ENCODE data around the gene ZGRF1.
"Not testable (repeated sequence)": the region's sequence is repeated elsewhere in the genome, so short reads cannot be mapped to it uniquely, and the experiment has no call there.

The ZGRF1 gene

DNA sequence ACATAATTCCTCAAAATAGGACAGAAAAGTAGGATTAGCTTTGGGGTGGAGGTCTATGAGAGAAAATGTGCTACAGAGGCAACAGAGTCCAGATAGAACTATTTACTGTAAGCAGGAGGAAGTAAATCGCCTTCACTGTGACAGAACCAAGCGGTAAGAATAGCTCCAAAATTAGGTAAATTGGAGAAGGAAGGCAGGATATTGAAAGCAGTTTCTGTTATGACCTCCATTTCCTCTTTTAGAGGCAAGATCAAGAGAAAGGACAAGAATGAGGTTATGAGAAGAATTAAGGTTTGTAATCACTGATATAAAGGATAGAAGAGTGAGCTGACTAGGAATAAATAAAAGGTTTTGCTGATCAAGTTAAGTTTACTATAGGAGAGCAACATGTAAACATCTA, 76.6 kb downstream of the ZGRF1 start:
- Histone ChIP-seq H3K4me3 (replicated peaks; ENCODE audit: insufficient read depth, low read length) (no peak overlapping the region), H3K27me3 (ENCODE audit: insufficient read depth, poor library complexity, severe bottlenecking) (no peaks in the 10 kb centered on the region), H3K27ac (replicated peaks) (no peak overlapping the region; the same call in 1 of the 2 replicates)
- peak in 1 of 2 experiments; percentile 30 for DNase-seq (ENCODE audit: low read depth in 1 of 2, low spot score in 1 of 2)
- TF ChIP-seq SPI1 (IDR thresholded peaks at IDR 0.05; ENCODE audit: borderline replicate concordance, low read depth) = peak; percentile 93
- TF ChIP-seq, protein P1, sequence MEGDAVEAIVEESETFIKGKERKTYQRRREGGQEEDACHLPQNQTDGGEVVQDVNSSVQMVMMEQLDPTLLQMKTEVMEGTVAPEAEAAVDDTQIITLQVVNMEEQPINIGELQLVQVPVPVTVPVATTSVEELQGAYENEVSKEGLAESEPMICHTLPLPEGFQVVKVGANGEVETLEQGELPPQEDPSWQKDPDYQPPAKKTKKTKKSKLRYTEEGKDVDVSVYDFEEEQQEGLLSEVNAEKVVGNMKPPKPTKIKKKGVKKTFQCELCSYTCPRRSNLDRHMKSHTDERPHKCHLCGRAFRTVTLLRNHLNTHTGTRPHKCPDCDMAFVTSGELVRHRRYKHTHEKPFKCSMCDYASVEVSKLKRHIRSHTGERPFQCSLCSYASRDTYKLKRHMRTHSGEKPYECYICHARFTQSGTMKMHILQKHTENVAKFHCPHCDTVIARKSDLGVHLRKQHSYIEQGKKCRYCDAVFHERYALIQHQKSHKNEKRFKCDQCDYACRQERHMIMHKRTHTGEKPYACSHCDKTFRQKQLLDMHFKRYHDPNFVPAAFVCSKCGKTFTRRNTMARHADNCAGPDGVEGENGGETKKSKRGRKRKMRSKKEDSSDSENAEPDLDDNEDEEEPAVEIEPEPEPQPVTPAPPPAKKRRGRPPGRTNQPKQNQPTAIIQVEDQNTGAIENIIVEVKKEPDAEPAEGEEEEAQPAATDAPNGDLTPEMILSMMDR (IDR thresholded peaks at IDR 0.05; ENCODE audit: insufficient read depth, low read length) = no peak

DNA sequence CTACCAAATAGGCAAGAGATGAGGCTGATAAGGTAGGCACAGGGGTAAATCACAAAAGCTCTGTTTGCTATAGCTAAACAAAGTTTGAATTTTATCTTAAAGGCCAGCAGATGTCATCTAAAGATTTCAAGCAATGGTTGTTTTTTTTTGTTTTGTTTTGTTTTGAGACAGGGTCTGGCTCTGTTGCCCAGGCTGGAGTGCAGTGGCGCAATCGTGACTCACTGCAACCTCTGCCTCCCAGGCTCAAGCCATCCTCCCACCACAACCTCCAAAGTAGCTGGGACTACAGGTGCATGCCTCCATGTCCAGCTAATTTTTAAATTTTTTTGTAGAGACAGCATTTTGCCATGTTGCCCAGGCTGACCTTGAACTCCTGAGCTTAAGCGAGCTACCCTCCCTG, 77.7 kb downstream of the ZGRF1 start:
- TF ChIP-seq, protein P1 (IDR thresholded peaks at IDR 0.05; ENCODE audit: insufficient read depth, low read length) = no peak
- TF ChIP-seq POLR2AphosphoS5 (IDR thresholded peaks at IDR 0.05; ENCODE audit: low read depth) (no peak), GABPA (IDR thresholded peaks at IDR 0.05; ENCODE audit: low read depth) (no peak), SPI1 (IDR thresholded peaks at IDR 0.05; ENCODE audit: borderline replicate concordance, low read depth) (no peak)
- TF ChIP-seq, protein P2, sequence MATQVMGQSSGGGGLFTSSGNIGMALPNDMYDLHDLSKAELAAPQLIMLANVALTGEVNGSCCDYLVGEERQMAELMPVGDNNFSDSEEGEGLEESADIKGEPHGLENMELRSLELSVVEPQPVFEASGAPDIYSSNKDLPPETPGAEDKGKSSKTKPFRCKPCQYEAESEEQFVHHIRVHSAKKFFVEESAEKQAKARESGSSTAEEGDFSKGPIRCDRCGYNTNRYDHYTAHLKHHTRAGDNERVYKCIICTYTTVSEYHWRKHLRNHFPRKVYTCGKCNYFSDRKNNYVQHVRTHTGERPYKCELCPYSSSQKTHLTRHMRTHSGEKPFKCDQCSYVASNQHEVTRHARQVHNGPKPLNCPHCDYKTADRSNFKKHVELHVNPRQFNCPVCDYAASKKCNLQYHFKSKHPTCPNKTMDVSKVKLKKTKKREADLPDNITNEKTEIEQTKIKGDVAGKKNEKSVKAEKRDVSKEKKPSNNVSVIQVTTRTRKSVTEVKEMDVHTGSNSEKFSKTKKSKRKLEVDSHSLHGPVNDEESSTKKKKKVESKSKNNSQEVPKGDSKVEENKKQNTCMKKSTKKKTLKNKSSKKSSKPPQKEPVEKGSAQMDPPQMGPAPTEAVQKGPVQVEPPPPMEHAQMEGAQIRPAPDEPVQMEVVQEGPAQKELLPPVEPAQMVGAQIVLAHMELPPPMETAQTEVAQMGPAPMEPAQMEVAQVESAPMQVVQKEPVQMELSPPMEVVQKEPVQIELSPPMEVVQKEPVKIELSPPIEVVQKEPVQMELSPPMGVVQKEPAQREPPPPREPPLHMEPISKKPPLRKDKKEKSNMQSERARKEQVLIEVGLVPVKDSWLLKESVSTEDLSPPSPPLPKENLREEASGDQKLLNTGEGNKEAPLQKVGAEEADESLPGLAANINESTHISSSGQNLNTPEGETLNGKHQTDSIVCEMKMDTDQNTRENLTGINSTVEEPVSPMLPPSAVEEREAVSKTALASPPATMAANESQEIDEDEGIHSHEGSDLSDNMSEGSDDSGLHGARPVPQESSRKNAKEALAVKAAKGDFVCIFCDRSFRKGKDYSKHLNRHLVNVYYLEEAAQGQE (IDR thresholded peaks at IDR 0.05; ENCODE audit: insufficient replicate concordance, low read depth) = no peak
- no peaks in the 10 kb centered on the region for H3K27me3 ChIP-seq (ENCODE audit: insufficient read depth, poor library complexity, severe bottlenecking)
- H3K27ac ChIP-seq (replicated peaks) = no peak overlapping the region
- H3K4me3 ChIP-seq (replicated peaks; ENCODE audit: insufficient read depth, low read length) = no peak overlapping the region
- DNase-seq (ENCODE audit: low read depth in 1 of 2, low spot score in 1 of 2) = no peak

DNA sequence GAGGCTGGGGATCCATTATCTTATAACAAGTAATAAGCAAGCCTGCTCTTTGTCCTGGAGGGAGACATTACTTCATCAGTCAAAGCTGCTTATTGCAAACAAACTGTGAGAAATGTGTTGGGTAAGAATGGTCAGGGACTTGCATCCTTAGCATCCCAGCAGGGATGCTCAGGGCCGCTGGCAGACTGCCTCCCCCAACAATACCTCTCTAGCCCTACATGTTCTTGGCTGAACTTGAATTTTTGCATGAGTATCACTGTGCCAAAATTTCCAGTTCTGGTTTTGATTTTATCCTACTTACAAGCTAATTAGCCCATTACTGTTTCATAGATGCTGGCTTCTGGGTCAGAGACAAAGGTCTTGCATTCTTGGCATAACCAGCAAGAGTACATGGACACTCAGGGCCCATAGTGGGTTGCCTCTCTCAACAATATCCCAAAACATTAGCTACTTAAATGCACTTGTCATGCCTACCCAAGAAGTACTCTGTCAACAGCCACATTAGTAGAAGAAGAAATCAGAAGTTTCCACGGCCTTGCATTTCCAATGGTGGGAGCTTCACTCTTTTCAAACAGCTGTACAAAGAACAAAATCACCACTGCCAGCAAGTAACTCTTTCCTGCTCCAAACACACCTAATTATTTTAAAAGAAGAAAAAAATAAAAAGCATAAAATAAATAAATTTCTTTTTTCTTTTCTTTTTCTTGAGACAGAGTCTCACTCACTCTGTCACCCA, 78.9 kb downstream of the ZGRF1 start:
- Histone ChIP-seq H3K27me3 (ENCODE audit: insufficient read depth, poor library complexity, severe bottlenecking) (no peaks in the 10 kb centered on the region), H3K27ac (replicated peaks) (no peak overlapping the region), H3K4me3 (replicated peaks; ENCODE audit: insufficient read depth, low read length) (no peak overlapping the region)
- no peak for DNase-seq (ENCODE audit: low read depth in 1 of 2, low spot score in 1 of 2)
- TF ChIP-seq POLR2AphosphoS5 (IDR thresholded peaks at IDR 0.05; ENCODE audit: low read depth) (no peak), GABPA (IDR thresholded peaks at IDR 0.05; ENCODE audit: low read depth) (no peak), SPI1 (IDR thresholded peaks at IDR 0.05; ENCODE audit: borderline replicate concordance, low read depth) (no peak)
- TF ChIP-seq, protein P2 (IDR thresholded peaks at IDR 0.05; ENCODE audit: insufficient replicate concordance, low read depth) = no peak
- TF ChIP-seq, protein P1 (IDR thresholded peaks at IDR 0.05; ENCODE audit: insufficient read depth, low read length) = no peak

DNA sequence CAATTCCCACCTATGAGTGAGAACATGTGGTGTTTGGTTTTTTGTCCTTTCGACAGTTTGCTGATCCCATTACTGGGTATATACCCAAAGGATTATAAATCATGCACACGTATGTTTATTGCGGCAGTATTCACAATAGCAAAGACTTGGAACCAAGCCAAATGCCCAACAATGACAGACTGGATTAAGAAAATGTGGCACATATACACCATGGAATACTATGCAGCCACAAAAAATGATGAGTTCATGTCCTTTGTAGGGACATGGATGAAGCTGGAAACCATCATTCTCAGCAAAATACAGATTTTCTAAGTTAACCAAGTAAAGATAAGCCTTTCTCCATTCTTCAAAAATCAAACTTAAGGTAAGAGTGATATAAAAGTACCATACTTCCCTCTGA, 82.4 kb downstream of the ZGRF1 start:
- DNase-seq (ENCODE audit: low read depth in 1 of 2, low spot score in 1 of 2); H3K27me3 ChIP-seq (ENCODE audit: insufficient read depth, poor library complexity, severe bottlenecking); H3K27ac ChIP-seq (replicated peaks); H3K4me3 ChIP-seq (replicated peaks; ENCODE audit: insufficient read depth, low read length): not testable (repeated sequence)

Measured in HL-60 (cell line).